Midbrain (tissue), 1 donor: Measurements from ENCODE around the gene HAGHL.

Experiments
- DNase-seq: peaks from one replicate; lab custom pipeline; 2025; lab: John Stamatoyannopoulos, UW

Gene HAGHL

GRCh38 chr16:726438-727290 is at the start of gene HAGHL, which contains the start of gene CCDC78:
HAGHL (plus strand) TSS chr16:727106; CDS start chr16:727510, 404 bp downstream.
CCDC78 (minus strand) TSS chr16:726443; CDS start chr16:726367, 76 bp downstream.
- peak; percentile 56 for DNase-seq

GRCh38 chr16:677316-678190 is 49.4 kb upstream of the HAGHL start:
- DNase-seq: no peak

- no peak for DNase-seq
Measured at GRCh38 chr16:678209-678857, 48.6 kb upstream of the HAGHL start.

GRCh38 chr16:678858-679813 is 47.8 kb upstream of the HAGHL start:
- DNase-seq: peak; percentile 51

- peak; percentile 84 for DNase-seq
Measured at GRCh38 chr16:679814-680624, 46.9 kb upstream of the HAGHL start, which contains the start of gene STUB1. STUB1 (plus strand) TSS chr16:680410; CDS start chr16:680526, 116 bp downstream.

- DNase-seq: no peak
Measured at GRCh38 chr16:680625-680945, 46.3 kb upstream of the HAGHL start.

GRCh38 chr16:680967-681745 is 45.8 kb upstream of the HAGHL start:
- no peak for DNase-seq

- DNase-seq: no peak
Measured at GRCh38 chr16:681746-682427, 45.0 kb upstream of the HAGHL start.

GRCh38 chr16:682493-683395 is 44.2 kb upstream of the HAGHL start:
- DNase-seq: no peak

- DNase-seq: no peak
Measured at GRCh38 chr16:683396-684070, 43.4 kb upstream of the HAGHL start.

GRCh38 chr16:684071-684794 is 42.7 kb upstream of the HAGHL start, which contains the start of gene JMJD8:
JMJD8 (minus strand) TSS chr16:684334; CDS start chr16:684319, 15 bp downstream.
- DNase-seq: peak; percentile 97

- DNase-seq: no peak
Measured at GRCh38 chr16:684961-685696, 41.8 kb upstream of the HAGHL start.

GRCh38 chr16:685967-686366 is 40.9 kb upstream of the HAGHL start:
- DNase-seq: no peak

GRCh38 chr16:686459-687260 is 40.2 kb upstream of the HAGHL start:
- DNase-seq: no peak

GRCh38 chr16:687499-687898 is 39.4 kb upstream of the HAGHL start:
- DNase-seq: no peak
